ENCODE results near the gene NEO1.

The NEO1 gene

GRCh38 chr15:73081321-73081958, 29.2 kb downstream of the NEO1 start:
- TF ChIP-seq TAF1 (IDR thresholded peaks at IDR 0.05; ENCODE audit: low read depth, low read length) (no peak), SPI1 (IDR thresholded peaks at IDR 0.05; ENCODE audit: low read depth, low read length) (no peak), POLR2AphosphoS5 (IDR thresholded peaks at IDR 0.05; ENCODE audit: low read depth, low read length) (no peak), POU2F2 (IDR thresholded peaks at IDR 0.05; ENCODE audit: low read depth, low read length) (no peak), PAX5 (IDR thresholded peaks at IDR 0.05; ENCODE audit: insufficient read depth, low read length, severe bottlenecking) (no peak), POLR2A (IDR thresholded peaks at IDR 0.05; ENCODE audit: low read depth, low read length) (no peak)
- FAIRE-seq = peak; percentile 58
- DNase-seq (ENCODE audit: insufficient read length, low spot score) = no peak

GRCh38 chr15:73082812-73083211, 30.5 kb downstream of the NEO1 start:
- TF ChIP-seq PAX5 (IDR thresholded peaks at IDR 0.05; ENCODE audit: insufficient read depth, low read length, severe bottlenecking) = no peak
- TF ChIP-seq POU2F2 (IDR thresholded peaks at IDR 0.05; ENCODE audit: low read depth, low read length) = no peak
- TF ChIP-seq TAF1 (IDR thresholded peaks at IDR 0.05; ENCODE audit: low read depth, low read length) = no peak
- TF ChIP-seq SPI1 (IDR thresholded peaks at IDR 0.05; ENCODE audit: low read depth, low read length) = no peak
- no peak for TF ChIP-seq POLR2A (IDR thresholded peaks at IDR 0.05; ENCODE audit: low read depth, low read length)
- no peak for TF ChIP-seq POLR2AphosphoS5 (IDR thresholded peaks at IDR 0.05; ENCODE audit: low read depth, low read length)
- no peak for FAIRE-seq

GRCh38 chr15:73087098-73087497, 34.8 kb downstream of the NEO1 start:
- no peak for FAIRE-seq
- no peak for TF ChIP-seq TAF1 (IDR thresholded peaks at IDR 0.05; ENCODE audit: low read depth, low read length)
- no peak for DNase-seq (ENCODE audit: insufficient read length, low spot score)

More at GRCh38 chr15:73082812-73083211, 30.5 kb downstream of the NEO1 start:
- no peak for DNase-seq (ENCODE audit: insufficient read length, low spot score)

GRCh38 chr15:73105064-73105463, 52.8 kb downstream of the NEO1 start:
- TF ChIP-seq POLR2AphosphoS5 (IDR thresholded peaks at IDR 0.05; ENCODE audit: low read depth, low read length) (no peak), TAF1 (IDR thresholded peaks at IDR 0.05; ENCODE audit: low read depth, low read length) (no peak), PAX5 (IDR thresholded peaks at IDR 0.05; ENCODE audit: insufficient read depth, low read length, severe bottlenecking) (no peak), SPI1 (IDR thresholded peaks at IDR 0.05; ENCODE audit: low read depth, low read length) (no peak), POU2F2 (IDR thresholded peaks at IDR 0.05; ENCODE audit: low read depth, low read length) (no peak), POLR2A (IDR thresholded peaks at IDR 0.05; ENCODE audit: low read depth, low read length) (no peak)

GRCh38 chr15:73108676-73109075, 56.4 kb downstream of the NEO1 start:
- no peak for DNase-seq (ENCODE audit: insufficient read length, low spot score)
- no peak for FAIRE-seq
- TF ChIP-seq POLR2A (IDR thresholded peaks at IDR 0.05; ENCODE audit: low read depth, low read length) (no peak), PAX5 (IDR thresholded peaks at IDR 0.05; ENCODE audit: insufficient read depth, low read length, severe bottlenecking) (no peak), POLR2AphosphoS5 (IDR thresholded peaks at IDR 0.05; ENCODE audit: low read depth, low read length) (no peak), POU2F2 (IDR thresholded peaks at IDR 0.05; ENCODE audit: low read depth, low read length) (no peak), SPI1 (IDR thresholded peaks at IDR 0.05; ENCODE audit: low read depth, low read length) (no peak)

More at GRCh38 chr15:73105064-73105463, 52.8 kb downstream of the NEO1 start:
- FAIRE-seq = no peak
- DNase-seq (ENCODE audit: insufficient read length, low spot score) = no peak

GRCh38 chr15:73109765-73110164, 57.5 kb downstream of the NEO1 start:
- no peak for TF ChIP-seq SPI1 (IDR thresholded peaks at IDR 0.05; ENCODE audit: low read depth, low read length)
- no peak for TF ChIP-seq POU2F2 (IDR thresholded peaks at IDR 0.05; ENCODE audit: low read depth, low read length)
- TF ChIP-seq TAF1 (IDR thresholded peaks at IDR 0.05; ENCODE audit: low read depth, low read length) = no peak
- TF ChIP-seq POLR2AphosphoS5 (IDR thresholded peaks at IDR 0.05; ENCODE audit: low read depth, low read length) = no peak
- TF ChIP-seq POLR2A (IDR thresholded peaks at IDR 0.05; ENCODE audit: low read depth, low read length) = no peak
- no peak for TF ChIP-seq PAX5 (IDR thresholded peaks at IDR 0.05; ENCODE audit: insufficient read depth, low read length, severe bottlenecking)
- DNase-seq (ENCODE audit: insufficient read length, low spot score) = no peak
- no peak for FAIRE-seq

- TF ChIP-seq SPI1 (IDR thresholded peaks at IDR 0.05; ENCODE audit: low read depth, low read length) = no peak
- TF ChIP-seq TAF1 (IDR thresholded peaks at IDR 0.05; ENCODE audit: low read depth, low read length) = no peak
- TF ChIP-seq PAX5 (IDR thresholded peaks at IDR 0.05; ENCODE audit: insufficient read depth, low read length, severe bottlenecking) = no peak
- TF ChIP-seq POLR2AphosphoS5 (IDR thresholded peaks at IDR 0.05; ENCODE audit: low read depth, low read length) = no peak
- no peak for TF ChIP-seq POU2F2 (IDR thresholded peaks at IDR 0.05; ENCODE audit: low read depth, low read length)
- no peak for TF ChIP-seq POLR2A (IDR thresholded peaks at IDR 0.05; ENCODE audit: low read depth, low read length)
- DNase-seq (ENCODE audit: insufficient read length, low spot score) (no peak), FAIRE-seq (no peak)
Observed at GRCh38 chr15:73110201-73110600, 57.9 kb downstream of the NEO1 start.

- no peak for DNase-seq (ENCODE audit: insufficient read length, low spot score)
- no peak for FAIRE-seq
- TF ChIP-seq POU2F2 (IDR thresholded peaks at IDR 0.05; ENCODE audit: low read depth, low read length) (no peak), POLR2A (IDR thresholded peaks at IDR 0.05; ENCODE audit: low read depth, low read length) (no peak), PAX5 (IDR thresholded peaks at IDR 0.05; ENCODE audit: insufficient read depth, low read length, severe bottlenecking) (no peak), SPI1 (IDR thresholded peaks at IDR 0.05; ENCODE audit: low read depth, low read length) (no peak), POLR2AphosphoS5 (IDR thresholded peaks at IDR 0.05; ENCODE audit: low read depth, low read length) (no peak), TAF1 (IDR thresholded peaks at IDR 0.05; ENCODE audit: low read depth, low read length) (no peak)
Observed at GRCh38 chr15:73114064-73114463, 61.8 kb downstream of the NEO1 start.

- no peak for TF ChIP-seq TAF1 (IDR thresholded peaks at IDR 0.05; ENCODE audit: low read depth, low read length)
- no peak for TF ChIP-seq POU2F2 (IDR thresholded peaks at IDR 0.05; ENCODE audit: low read depth, low read length)
- TF ChIP-seq POLR2A (IDR thresholded peaks at IDR 0.05; ENCODE audit: low read depth, low read length) = no peak
- no peak for TF ChIP-seq SPI1 (IDR thresholded peaks at IDR 0.05; ENCODE audit: low read depth, low read length)
- no peak for FAIRE-seq
Observed at GRCh38 chr15:73116164-73116563, 63.9 kb downstream of the NEO1 start.

GRCh38 chr15:73118055-73118454, 65.8 kb downstream of the NEO1 start:
- DNase-seq (ENCODE audit: insufficient read length, low spot score) (no peak), FAIRE-seq (no peak)
- no peak for TF ChIP-seq PAX5 (IDR thresholded peaks at IDR 0.05; ENCODE audit: insufficient read depth, low read length, severe bottlenecking)
- TF ChIP-seq POU2F2 (IDR thresholded peaks at IDR 0.05; ENCODE audit: low read depth, low read length) = no peak
- TF ChIP-seq POLR2A (IDR thresholded peaks at IDR 0.05; ENCODE audit: low read depth, low read length) = no peak
- TF ChIP-seq SPI1 (IDR thresholded peaks at IDR 0.05; ENCODE audit: low read depth, low read length) = no peak
- no peak for TF ChIP-seq POLR2AphosphoS5 (IDR thresholded peaks at IDR 0.05; ENCODE audit: low read depth, low read length)
- no peak for TF ChIP-seq TAF1 (IDR thresholded peaks at IDR 0.05; ENCODE audit: low read depth, low read length)

More at GRCh38 chr15:73116164-73116563, 63.9 kb downstream of the NEO1 start:
- DNase-seq (ENCODE audit: insufficient read length, low spot score) = no peak
